Cerebellar cortex (tissue), 1 donor: ENCODE measurements around the gene TAC4.

Source experiments
- DNase-seq: peaks from one replicate; pipeline ENCODE4 v3.0.0-alpha.2; 2015; ENCODE audit warnings: low spot score

The TAC4 gene

GRCh38 chr17:49848019-49848473 lies at the start of gene TAC4:
TSS of gene TAC4 (minus strand) at chr17:49848069. CDS start at chr17:49848017, 52 bp downstream.
- DNase-seq = no peak

DNA sequence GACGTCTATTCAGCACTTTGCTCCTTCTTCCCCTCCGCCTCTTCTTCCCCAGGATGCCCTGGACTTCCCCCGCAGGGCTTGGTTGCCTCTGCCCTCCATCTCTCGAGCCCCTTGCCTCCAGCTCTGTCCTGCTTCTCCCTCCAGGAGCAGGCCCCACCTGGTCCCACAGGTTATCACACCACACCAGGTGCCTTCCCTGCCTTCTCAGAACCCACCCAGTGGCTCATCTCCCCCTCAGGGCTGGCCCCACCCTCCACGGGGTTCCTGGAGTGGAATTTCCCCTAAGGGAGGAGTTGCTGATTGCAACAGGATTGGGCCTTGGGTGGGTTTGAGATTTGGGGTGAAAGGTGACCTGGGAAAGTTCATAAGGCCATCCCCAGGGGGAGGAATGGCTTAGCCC lies 49.0 kb upstream of the TAC4 start:
- no peak for DNase-seq

DNA sequence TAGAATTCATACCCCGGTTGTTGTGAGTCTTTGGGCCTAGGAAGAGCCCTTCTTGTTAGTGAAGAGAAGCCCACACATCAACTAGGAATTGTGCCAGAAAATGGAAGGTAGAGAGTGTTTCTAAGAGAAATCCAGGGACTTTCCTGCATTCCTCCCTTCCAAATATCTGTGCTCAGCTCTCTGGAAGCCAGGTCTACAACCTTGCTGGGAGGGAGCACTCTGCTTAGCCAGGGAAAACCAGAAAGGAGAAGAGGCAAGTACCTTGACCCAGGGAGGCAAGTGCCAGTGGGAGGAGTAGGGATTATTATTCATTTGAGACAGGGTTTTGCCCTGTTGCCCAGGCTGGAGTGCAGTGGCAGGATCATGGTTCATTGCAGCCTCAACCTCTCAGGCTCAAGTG lies 48.4 kb upstream of the TAC4 start:
- DNase-seq = no peak

DNA sequence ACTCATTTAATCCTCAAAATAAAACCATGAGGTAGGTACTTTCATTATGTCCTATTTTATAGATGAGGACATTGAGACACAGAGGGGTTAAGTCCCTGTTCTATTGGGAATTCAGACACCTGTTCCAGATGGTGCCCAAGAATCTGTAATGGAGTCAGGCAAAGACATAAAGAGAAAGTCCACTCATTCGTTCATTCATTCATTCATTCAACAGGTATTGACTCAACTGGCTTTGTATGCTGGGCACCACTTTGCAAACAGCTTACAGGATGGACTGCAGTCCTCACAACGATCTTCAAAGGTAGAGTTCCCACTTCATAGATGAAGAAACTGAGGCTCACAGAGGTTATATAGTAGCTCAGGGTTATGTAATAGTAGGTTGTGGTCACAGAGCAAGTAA lies 47.9 kb upstream of the TAC4 start:
- DNase-seq = no peak

DNA sequence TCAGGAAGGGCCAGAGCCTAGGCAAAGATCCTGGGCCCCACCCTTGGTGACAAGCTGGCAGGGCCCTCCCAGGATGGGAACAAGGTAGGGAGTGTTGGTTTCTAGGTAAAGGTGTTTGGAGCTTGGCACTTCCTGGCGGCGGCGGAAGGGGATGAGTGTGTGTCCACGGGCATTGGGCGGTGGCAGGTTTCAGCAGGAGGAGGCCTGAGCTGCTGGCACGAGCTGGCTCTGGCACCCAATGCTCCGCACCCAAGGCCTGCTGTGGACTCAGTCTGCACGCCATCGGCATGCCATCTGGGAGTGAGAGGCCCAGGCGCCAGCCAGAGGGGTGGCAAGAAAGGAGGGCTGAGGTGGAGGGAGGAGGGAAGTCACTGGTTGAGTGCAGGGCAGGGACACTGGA lies 46.9 kb upstream of the TAC4 start:
- DNase-seq = no peak

DNA sequence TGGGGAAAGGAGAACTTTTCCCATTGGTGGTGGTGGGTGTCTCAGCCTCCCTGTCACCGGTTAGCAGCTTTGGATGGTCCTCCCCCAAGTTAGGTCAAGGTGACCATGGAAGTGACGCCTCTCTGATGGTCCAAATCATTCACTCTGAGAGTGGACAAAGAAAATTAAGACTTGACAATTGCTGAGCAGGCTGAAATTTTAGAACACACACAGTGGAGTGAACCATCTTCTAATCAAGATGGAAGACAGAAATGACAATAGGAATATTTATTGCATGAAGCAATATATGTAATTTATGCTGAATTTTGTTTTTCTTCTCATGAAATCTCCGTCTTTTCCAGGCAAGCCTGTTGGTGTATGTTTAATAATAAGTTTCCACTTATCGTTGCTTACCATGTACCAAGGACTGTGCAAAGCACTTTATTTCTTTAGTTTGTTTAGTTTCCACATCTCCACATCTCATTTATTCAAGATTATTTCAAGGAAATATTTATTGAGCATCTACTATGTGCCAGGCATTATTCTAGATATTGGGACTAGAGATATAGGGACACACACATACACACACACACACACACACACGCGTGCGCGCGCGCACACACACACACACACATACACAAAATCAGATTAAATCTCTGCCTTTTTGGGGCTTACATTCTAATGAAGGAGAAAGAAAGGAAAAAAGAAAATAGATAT lies 44.0 kb upstream of the TAC4 start:
- no peak for DNase-seq

- DNase-seq = no peak
Observed at GRCh38 chr17:49891271-49891670, 43.4 kb upstream of the TAC4 start.

DNA sequence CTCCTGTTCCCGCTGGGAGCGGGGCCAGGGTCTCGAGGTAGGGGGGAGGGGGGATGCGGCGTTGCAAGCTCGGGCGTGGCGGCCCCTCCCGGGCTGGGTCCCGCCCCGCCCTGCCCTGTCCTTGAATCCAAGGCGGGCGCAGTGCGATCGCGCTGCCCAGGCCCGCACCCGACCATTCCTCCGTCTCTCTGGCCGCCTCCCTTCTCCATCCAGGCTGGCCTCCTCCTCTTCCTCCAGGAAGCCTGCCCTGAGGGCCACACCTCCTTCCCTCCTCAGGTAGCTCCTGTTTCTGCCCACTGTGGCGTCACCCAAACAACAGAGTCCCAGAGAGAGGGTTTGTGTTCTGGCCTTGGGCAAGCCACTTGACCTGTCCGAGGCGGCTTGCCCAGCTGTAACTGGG lies 43.0 kb upstream of the TAC4 start:
- DNase-seq = no peak

DNA sequence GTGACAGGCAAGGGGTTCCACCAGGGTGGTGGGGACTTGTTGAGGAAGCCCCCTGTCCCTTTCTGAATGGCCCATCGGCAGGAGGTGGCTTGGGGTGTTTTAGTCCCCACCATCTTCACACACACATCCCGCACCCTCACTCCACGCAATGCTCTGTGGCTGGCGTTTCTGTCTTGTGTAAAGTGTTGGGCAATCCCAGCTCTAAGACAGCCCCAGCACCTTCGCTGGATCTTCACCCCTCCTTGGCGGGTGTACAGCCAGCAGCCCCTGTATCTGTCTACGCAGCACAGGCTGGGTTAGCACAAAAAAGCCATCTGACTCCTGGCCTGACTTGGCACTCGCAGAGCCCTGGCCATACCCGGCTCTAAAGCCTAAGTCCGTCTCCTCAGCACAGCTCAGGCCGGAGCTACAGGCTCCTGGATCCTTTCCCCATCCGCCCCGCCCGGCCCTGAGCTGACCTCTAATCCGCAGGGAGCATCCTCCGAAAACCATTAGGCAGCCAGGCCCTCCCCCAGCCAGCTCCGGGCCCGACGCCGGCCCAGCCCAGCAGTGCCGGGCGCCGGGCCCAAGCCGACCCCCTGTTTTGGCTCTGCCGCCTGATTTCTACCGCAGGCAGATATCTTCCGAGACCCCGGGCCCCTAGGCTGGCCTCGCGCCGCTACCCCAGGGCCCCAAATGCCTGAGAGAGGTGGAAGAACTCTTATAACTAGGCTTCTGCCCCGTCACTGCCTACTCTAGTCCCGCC lies 42.4 kb upstream of the TAC4 start:
- no peak for DNase-seq

DNA sequence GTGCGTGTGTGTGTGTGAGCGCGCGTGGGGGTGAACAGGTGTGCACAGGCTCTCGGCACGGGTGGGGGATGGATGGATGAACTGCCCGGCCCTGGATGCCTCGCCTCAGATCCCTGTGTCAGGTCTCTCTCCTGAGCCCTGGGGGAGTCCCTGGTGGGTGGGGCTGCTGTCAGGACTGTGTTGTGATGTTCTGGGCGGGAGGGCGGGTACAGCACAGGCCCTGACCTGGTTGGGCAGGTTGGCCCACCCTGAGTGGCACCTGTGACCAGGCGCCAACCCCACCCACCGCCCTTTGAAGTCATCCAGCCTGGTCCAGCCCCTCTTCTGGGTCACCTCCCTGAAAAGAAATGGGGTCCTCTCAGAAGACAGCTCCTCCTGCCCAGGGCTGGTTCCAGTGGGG lies 41.6 kb upstream of the TAC4 start:
- no peak for DNase-seq

DNA sequence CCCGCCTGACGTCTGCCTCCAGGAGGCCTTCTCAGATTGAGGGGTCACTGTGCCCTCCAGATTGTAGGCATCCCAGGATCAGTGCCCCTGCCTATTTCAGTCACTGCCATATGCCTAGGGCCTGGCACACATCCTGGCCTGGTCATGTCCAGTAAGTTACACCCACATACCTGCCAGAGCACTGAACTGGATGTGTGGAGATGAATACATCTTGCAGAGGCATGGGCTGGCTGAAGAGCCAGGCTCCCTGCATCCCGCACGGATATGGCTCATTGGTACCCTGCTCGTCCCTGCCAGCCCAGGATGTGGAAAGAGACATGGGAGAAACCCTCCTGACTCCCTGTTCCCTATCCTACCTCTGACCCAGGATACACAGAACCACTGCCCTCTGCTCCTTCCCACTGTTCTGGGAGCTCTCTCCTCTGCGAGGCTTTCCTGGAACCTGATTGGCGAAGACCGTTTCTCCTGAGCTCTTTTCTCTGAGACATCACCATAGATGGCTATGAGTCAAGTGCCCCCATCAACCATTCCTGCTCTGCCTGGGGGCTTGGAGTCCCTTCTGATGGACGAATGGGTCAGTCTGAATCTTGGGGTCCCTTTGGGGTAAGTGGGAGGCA lies 40.0 kb upstream of the TAC4 start:
- DNase-seq = no peak

- no peak for DNase-seq
Observed at GRCh38 chr17:49887086-49887743, 39.3 kb upstream of the TAC4 start.

DNA sequence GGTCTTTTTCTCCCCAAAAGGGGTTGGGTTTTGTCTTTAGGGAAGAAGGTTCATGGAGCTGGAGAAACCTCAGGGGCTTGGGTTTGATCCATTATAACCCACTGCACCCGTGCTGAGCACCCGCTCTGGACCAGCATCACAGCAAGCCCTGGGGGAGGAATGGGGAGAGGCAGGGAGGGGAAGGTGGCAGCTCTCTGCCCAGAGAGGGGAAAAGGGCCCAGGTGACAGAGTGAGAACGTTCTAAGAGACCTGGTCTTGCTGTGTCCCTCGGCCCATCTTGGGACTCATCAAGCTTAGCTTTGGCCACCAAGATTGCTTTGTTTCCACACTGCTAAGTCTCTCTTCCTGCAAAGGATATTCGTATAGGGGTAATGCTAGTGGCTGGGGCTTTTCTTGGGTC lies 38.2 kb upstream of the TAC4 start:
- no peak for DNase-seq

DNA sequence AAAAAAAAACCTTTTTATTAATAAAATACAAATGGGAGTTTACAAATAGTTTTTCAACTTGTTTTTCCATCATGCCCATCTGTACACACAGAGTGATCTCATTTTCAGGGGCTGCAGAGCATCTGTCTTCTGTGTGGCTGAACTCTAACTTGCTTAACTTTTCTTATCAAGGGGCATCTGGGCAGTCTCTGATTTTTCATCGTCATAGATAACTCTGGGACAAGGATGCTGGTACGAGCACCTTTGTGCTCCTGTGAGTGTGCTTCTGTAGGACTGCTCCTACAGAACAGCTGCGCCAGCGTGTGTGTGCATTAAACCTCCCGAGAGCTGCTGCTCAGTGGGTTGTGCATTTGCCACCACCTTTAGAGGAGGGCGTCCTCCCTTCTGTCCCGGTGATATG lies 34.6 kb upstream of the TAC4 start:
- DNase-seq = no peak

- DNase-seq = no peak
Observed at GRCh38 chr17:49881054-49881402, 33.2 kb upstream of the TAC4 start.

DNA sequence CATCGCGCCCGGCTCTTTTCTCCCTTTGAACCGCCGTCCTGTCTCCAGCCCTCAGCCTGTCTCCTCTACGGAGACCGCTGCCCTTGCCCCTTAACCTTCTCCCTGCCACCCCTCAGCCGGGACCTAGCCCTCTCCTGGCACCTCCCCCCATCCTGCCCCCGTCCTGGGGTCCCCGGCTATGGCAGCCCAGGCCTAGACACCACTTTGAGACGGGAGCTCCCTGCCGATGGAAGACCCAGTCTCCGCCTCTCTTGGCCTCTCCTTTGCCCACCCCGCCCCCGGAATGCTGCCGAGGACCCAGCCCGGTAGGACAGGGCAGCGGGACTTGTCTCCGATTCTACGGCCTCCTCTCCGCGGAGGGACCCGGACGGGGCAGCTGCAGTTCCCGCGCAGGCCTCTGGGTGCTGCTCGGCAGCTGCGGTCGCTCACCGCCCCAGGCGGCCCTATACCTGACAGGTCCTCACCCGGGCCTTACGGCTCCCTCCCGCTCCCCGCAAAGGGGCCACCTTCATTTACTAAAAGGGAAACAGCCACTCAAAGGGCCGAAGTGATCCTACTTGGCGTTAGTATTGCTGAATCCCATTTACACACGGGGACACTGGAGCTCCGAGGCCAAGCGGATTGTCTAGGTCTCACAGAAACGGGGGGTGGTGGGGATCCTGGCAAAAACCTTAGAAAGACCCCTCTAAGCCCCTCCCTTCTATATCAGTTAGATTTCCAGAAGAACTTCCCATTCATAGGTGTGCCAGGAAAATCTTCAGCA lies 32.6 kb upstream of the TAC4 start:
- DNase-seq = peak; percentile 75

DNA sequence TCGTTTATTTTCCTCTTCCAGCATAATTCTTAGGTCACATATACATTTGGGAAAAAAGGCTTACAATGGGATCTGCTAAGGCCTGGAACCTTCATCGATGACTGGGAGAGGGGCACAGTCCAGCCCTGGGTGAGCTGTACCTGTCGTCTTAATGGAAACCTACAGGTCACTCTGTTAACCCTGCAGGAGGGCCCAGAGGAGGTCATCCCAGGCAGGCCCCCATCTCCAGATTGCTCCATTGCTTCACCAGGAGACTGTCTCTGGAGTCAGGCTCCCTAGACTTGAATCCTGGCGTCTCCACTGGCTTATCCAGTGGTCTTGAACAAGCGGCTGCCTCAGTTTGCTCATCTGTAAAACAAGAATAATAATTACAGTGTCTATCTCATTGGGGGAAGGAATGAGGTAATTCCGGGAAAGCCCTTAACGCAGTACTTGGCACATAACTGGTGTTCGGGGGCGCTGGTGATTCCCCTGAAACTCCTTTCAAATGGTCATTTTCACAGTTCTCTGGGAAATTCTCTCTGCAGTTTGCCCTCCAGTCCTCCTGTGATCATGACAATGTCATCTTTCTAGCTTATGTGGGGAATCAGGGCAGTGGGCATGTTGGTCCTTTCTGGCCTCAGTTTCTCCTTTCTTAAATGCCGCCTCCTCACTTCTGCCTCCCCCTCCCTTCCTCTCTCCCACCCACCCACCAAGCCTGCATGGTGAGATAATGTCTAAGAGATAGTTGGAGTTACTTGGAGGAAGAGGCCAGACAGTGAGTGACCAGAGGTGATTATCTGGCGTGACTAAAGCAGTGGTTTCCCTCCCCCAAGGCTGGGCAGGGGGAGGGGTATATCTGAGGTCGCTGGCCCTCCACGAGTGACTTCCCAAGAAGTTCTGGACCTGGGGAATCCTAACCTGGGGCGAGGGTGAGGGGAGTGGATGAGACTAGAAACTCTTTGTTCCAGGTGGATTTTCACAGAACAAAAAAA lies 31.3 kb upstream of the TAC4 start:
- no peak for DNase-seq

GRCh38 chr17:49875685-49876084 lies 27.8 kb upstream of the TAC4 start:
- DNase-seq = no peak

DNA sequence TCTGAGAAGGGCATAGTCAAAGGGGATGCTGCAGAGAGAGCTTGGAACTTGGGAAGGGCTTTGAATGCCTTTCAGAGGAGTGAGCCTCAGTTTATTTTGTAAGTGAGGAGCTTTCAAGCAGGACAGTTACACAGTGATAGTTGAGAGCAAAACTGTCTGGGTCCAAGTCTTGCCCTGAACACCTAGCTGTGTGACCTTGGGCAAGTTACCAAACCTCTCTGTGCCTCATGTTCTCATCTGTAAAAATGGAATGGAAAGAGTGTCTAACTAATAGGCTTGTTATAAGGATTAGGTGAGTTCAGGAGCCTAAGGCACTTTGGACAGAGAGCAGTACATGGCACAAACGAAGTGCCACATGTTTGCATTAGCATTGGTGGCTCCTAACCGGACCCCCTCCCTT lies 27.0 kb upstream of the TAC4 start:
- DNase-seq = no peak

DNA sequence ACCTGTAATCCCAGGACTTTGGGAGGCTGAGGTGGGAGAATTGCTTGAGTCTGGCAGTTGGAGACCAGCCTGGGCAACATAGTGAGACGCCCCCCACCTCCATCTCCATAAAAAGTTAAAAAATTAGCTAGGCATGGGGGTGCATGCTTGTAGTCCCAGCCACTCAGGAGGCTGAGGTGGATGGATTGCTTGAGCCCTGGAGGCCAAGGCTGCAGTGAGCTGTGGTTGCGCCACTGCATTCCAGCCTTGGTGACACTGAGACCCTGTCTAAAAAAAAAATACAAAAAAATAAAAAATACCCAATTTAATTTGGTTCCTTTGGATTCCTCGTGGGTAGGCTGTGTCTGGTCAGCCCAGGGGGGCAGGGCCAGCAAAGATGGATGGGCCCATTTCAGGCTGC lies 26.1 kb upstream of the TAC4 start:
- DNase-seq = no peak

DNA sequence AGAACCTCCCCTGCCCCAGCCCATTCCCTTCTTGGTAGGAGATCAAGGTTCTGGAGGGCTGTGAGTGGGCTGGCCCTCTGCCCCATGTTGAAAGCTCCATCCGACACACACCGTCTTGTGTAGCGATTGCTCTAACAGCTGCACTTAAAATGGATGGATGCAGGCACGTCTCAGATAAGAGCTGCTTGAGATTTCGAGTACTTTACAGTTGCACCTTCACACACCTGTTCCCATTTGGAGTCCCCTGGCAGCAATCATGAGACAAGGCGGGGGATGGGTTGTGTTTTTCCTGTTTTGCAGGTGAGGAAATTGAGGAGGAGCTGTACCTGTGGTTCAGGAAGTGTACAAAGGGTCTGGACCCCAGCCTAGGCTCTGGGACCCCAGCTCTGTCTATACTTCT lies 25.6 kb upstream of the TAC4 start:
- DNase-seq = no peak
